Skeletal muscle tissue (tissue), 4 donors: ENCODE results near the gene SMTNL1. TPM values are rescaled to one million over a fixed set of nuclear protein-coding genes. Genes with fewer than 3 reads are reported as not detected.
A peak's percentile ranks its signal among the peaks of the same experiment; 100 is the strongest.

ENCODE experiments used
- H3K27ac ChIP-seq: one replicate; pipeline ENCODE4 v1.7.0; 2013; ENCODE audit warnings: mild to moderate bottlenecking, low read depth, low read length, inconsistent platforms
- H3K27me3 ChIP-seq, 3 donors: one replicate each; pipeline ENCODE4 v1.7.0; 2013; ENCODE audit warnings: low read length in 3 of 3; ENCODE audit not compliant: control insufficient read depth in 3 of 3, insufficient read depth in 3 of 3
- H3K36me3 ChIP-seq, 3 donors: one replicate each; pipeline ENCODE4 v1.7.0; 2013; ENCODE audit warnings: low read length in 3 of 3; ENCODE audit not compliant: control insufficient read depth in 3 of 3, insufficient read depth in 3 of 3
- H3K4me1 ChIP-seq, 3 donors: one replicate each; pipeline ENCODE4 v1.7.0; 2013; ENCODE audit warnings: low read length in 3 of 3, mild to moderate bottlenecking in 3 of 3; ENCODE audit not compliant: control insufficient read depth in 3 of 3, insufficient read depth in 3 of 3
- H3K4me3 ChIP-seq, 3 donors: one replicate each; pipeline ENCODE4 v1.7.0; 2013; ENCODE audit warnings: low read length in 3 of 3
- H3K9ac ChIP-seq, 3 donors: one replicate each; pipeline ENCODE4 v1.7.0; 2013; ENCODE audit warnings: low read length in 3 of 3, mild to moderate bottlenecking in 3 of 3, moderate library complexity in 2 of 3, low read depth in 1 of 3
- H3K9me3 ChIP-seq, 3 donors: one replicate each; pipeline ENCODE4 v1.7.0; 2013; ENCODE audit warnings: low read length in 3 of 3; ENCODE audit not compliant: control insufficient read depth in 3 of 3
- total RNA-seq: library from RNA; depleted of rRNA; stranded (reverse); fragments of >200 nt; gene quantifications from one replicate; pipeline ENCODE4 v1.2.3, GENCODE V29; 2014
- donor health status: Osteomylitis.

Gene SMTNL1
- total RNA-seq, 1 donor from 2014 or later: 69.9 TPM

DNA sequence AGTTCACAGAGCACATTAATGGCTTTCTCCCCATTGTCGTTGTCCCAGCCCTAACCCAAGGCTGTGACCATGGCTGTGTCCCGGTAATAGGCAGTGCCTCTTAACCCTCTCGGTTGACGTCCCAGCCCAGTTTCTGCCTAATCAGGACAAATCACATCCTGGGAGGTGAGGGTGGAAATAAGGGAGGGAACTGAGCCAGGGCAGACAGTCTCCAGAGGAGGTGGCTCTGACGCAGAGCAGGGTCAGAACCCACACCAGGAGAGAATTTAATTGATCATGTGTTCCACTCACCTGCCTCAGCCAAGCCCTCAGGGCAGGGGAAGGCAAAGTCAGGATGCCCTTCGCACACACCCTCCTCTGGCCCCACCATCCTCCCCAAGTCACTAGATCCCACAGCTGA is 38.9 kb upstream of the SMTNL1 start:
- peaks cover 2 to 22% (median 14%) of the 10 kb centered on the region in 3 donors for H3K36me3 ChIP-seq
- no peaks in the 10 kb centered on the region for H3K27me3 ChIP-seq
- peaks cover 26 to 49% (median 43%) of the 10 kb centered on the region in 3 donors for H3K4me1 ChIP-seq
- no peaks in the 10 kb centered on the region for H3K9me3 ChIP-seq
- peak overlapping the region in 1 of 3 donors; percentile 14 for H3K4me3 ChIP-seq
- H3K27ac ChIP-seq: no peak overlapping the region
- peak overlapping the region in 2 of 3 donors; percentile 40 to 43 for H3K9ac ChIP-seq

- H3K4me3 ChIP-seq: peak overlapping the region; percentile 67 to 72 (median 70)
- H3K36me3 ChIP-seq: peaks cover 2 to 24% (median 14%) of the 10 kb centered on the region in 3 donors
- H3K9me3 ChIP-seq: no peaks in the 10 kb centered on the region
- peaks cover 21 to 40% (median 33%) of the 10 kb centered on the region in 3 donors for H3K4me1 ChIP-seq
- H3K9ac ChIP-seq: peak overlapping the region; percentile 70 to 87 (median 77)
- no peaks in the 10 kb centered on the region for H3K27me3 ChIP-seq
- H3K27ac ChIP-seq: peak overlapping the region; percentile 75
These were observed 37.9 kb upstream of the SMTNL1 start for GRCh38 chr11:57499413-57499982.

- Histone ChIP-seq H3K9ac (peak overlapping the region; percentile 66 to 87 (median 77)), H3K27me3 (no peaks in the 10 kb centered on the region), H3K4me3 (peak overlapping the region; percentile 27 to 69 (median 67)), H3K4me1 (peaks cover 21 to 38% (median 32%) of the 10 kb centered on the region in 3 donors), H3K36me3 (peaks cover 2 to 29% (median 14%) of the 10 kb centered on the region in 3 donors), H3K9me3 (no peaks in the 10 kb centered on the region), H3K27ac (peak overlapping the region; percentile 75)
These were observed 37.4 kb upstream of the SMTNL1 start for GRCh38 chr11:57499983-57500461.

GRCh38 chr11:57500515-57500914 is 36.9 kb upstream of the SMTNL1 start:
- Histone ChIP-seq H3K27ac (peak overlapping the region; percentile 75), H3K4me3 (peak overlapping the region in 2 of 3 donors; percentile 27 to 67), H3K27me3 (no peaks in the 10 kb centered on the region), H3K9ac (peak overlapping the region; percentile 66 to 87 (median 77)), H3K9me3 (no peaks in the 10 kb centered on the region), H3K4me1 (peaks cover 21 to 38% (median 32%) of the 10 kb centered on the region in 3 donors), H3K36me3 (peaks cover 2 to 29% (median 14%) of the 10 kb centered on the region in 3 donors)

- Histone ChIP-seq H3K4me3 (peak overlapping the region in 1 of 3 donors; percentile 27), H3K4me1 (peaks cover 21 to 38% (median 32%) of the 10 kb centered on the region in 3 donors), H3K9ac (peak overlapping the region in 1 of 3 donors; percentile 87), H3K9me3 (no peaks in the 10 kb centered on the region), H3K36me3 (peaks cover 3 to 25% (median 11%) of the 10 kb centered on the region in 3 donors), H3K27me3 (no peaks in the 10 kb centered on the region), H3K27ac (peak overlapping the region; percentile 75)
These were observed 36.5 kb upstream of the SMTNL1 start for GRCh38 chr11:57500926-57501325.

- H3K27ac ChIP-seq: no peak overlapping the region
- H3K27me3 ChIP-seq: no peaks in the 10 kb centered on the region
- H3K4me1 ChIP-seq: peaks cover 21 to 38% (median 32%) of the 10 kb centered on the region in 3 donors
- peaks cover 4 to 20% (median 9%) of the 10 kb centered on the region in 3 donors for H3K36me3 ChIP-seq
- no peaks in the 10 kb centered on the region for H3K9me3 ChIP-seq
- no peak overlapping the region for H3K4me3 ChIP-seq
- peak overlapping the region in 1 of 3 donors; percentile 45 for H3K9ac ChIP-seq
These were observed 35.4 kb upstream of the SMTNL1 start for GRCh38 chr11:57501953-57502352.

- Histone ChIP-seq H3K4me1 (peaks cover 21 to 38% (median 32%) of the 10 kb centered on the region in 3 donors), H3K27me3 (no peaks in the 10 kb centered on the region), H3K4me3 (no peak overlapping the region), H3K9ac (peak overlapping the region in 1 of 3 donors; percentile 45), H3K27ac (no peak overlapping the region), H3K9me3 (no peaks in the 10 kb centered on the region), H3K36me3 (peaks cover 4 to 16% (median 5%) of the 10 kb centered on the region in 3 donors)
These were observed 35.0 kb upstream of the SMTNL1 start for GRCh38 chr11:57502376-57502775.

DNA sequence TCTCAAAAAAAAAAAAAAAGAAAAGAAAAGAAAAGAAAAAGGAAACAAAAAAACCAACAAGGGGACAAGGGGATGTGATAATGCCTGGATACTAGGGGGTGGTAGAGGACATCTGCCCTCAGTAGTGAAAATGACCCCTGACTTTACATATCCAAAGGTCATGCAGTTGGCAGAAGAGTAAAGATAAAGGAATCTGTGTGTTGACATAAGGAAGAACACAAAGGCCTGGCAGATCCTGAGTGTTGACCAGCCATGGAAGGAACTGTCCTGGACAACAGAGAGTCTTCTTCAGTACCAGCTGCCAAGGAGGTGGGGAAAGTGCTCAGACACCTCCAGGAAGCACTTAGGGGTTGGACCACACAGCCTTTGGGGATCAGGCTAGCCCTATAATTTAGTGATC is 34.5 kb upstream of the SMTNL1 start:
- Histone ChIP-seq H3K27ac (no peak overlapping the region), H3K4me1 (peaks cover 21 to 38% (median 32%) of the 10 kb centered on the region in 3 donors), H3K9ac (no peak overlapping the region), H3K9me3 (no peaks in the 10 kb centered on the region), H3K27me3 (no peaks in the 10 kb centered on the region), H3K4me3 (no peak overlapping the region), H3K36me3 (peaks cover 0 to 15% (median 4%) of the 10 kb centered on the region in 3 donors)

DNA sequence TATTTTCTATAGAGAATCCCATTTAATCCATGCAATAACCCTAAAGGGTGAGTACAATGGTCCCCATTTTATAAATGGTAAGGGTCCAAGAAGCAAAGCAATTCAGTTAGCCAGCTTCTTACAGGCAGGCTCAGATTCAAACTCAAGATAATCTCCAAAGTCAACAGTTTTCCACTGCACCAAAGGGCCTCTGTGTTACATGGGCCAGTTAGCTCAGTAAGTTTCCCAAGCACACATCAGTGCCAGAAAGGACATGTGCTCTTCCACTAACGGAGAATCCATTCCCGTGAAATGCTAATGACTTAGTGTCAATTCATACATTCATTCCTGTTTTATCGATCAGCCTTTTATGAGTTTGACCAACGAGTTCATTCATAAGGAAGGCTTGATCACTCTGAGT is 32.9 kb upstream of the SMTNL1 start:
- no peak overlapping the region for H3K27ac ChIP-seq
- peaks cover 11 to 27% (median 23%) of the 10 kb centered on the region in 3 donors for H3K4me1 ChIP-seq
- no peak overlapping the region for H3K9ac ChIP-seq
- H3K27me3 ChIP-seq: no peaks in the 10 kb centered on the region
- H3K9me3 ChIP-seq: no peaks in the 10 kb centered on the region
- no peak overlapping the region for H3K4me3 ChIP-seq
- H3K36me3 ChIP-seq: peaks cover 0 to 18% (median 4%) of the 10 kb centered on the region in 3 donors

GRCh38 chr11:57506522-57506921 is 30.9 kb upstream of the SMTNL1 start:
- Histone ChIP-seq H3K4me3 (no peak overlapping the region), H3K4me1 (peaks cover 0 to 8% (median 4%) of the 10 kb centered on the region in 3 donors), H3K9ac (no peak overlapping the region), H3K9me3 (no peaks in the 10 kb centered on the region), H3K27me3 (no peaks in the 10 kb centered on the region), H3K27ac (no peak overlapping the region), H3K36me3 (peaks cover 0 to 15% (median 2%) of the 10 kb centered on the region in 3 donors)
